Upper lobe of left lung (tissue), 4 donors: ENCODE data around the gene AGPAT4.

Source experiments
- EP300 ChIP-seq, 4 donors: sonication (generic); formaldehyde crosslinking; IDR thresholded peaks; one replicate each; pipeline ENCODE4 v1.5.1; 2017; ENCODE audit warnings: antibody characterized with exemption in 4 of 4, control low read depth in 2 of 4
- POLR2A ChIP-seq, 4 donors: fragments of 450-650 bp; IDR thresholded peaks; one replicate each; pipeline ENCODE4 v1.5.1; 2016 to 2017; ENCODE audit warnings: antibody characterized with exemption in 4 of 4, mild to moderate bottlenecking in 2 of 4
- POLR2AphosphoS5 ChIP-seq, 2 donors: sonication (generic); formaldehyde crosslinking; IDR thresholded peaks; one replicate each; pipeline ENCODE4 v1.5.1; 2017; ENCODE audit warnings: antibody characterized with exemption in 2 of 2
- TF ChIP-seq, protein P1 (sequence below), 6 experiments: fragments of 450-650 bp in 4 of 6; fragments of 200-600 bp in 2 of 6; sonication (generic) in 2 of 6; IDR thresholded peaks; one replicate each; pipeline ENCODE4 v1.5.1; 2016 to 2019; ENCODE audit warnings: antibody characterized with exemption in 6 of 6

DNA sequence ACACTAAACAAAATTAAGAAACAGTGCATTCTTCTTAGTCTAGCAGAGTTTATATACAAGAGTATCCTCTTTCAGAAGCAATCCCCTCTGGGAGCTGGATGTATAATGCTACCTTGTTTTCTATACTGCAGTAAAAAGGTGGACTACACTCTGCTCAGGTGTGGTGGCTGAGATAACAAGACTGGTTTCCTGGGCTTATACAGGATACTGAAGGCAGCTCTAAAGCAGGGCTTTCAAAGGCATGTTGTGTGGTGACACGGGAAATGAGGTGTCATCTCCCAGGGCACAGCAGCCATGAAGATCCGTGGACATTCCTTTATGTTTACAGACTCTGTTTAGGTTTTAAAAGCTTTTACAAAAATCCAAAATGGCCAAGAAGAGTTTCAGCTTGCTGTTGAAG, 145.6 kb downstream of the AGPAT4 start:
- TF ChIP-seq POLR2A (IDR thresholded peaks at IDR 0.05), result no peak
- TF ChIP-seq, protein P1, sequence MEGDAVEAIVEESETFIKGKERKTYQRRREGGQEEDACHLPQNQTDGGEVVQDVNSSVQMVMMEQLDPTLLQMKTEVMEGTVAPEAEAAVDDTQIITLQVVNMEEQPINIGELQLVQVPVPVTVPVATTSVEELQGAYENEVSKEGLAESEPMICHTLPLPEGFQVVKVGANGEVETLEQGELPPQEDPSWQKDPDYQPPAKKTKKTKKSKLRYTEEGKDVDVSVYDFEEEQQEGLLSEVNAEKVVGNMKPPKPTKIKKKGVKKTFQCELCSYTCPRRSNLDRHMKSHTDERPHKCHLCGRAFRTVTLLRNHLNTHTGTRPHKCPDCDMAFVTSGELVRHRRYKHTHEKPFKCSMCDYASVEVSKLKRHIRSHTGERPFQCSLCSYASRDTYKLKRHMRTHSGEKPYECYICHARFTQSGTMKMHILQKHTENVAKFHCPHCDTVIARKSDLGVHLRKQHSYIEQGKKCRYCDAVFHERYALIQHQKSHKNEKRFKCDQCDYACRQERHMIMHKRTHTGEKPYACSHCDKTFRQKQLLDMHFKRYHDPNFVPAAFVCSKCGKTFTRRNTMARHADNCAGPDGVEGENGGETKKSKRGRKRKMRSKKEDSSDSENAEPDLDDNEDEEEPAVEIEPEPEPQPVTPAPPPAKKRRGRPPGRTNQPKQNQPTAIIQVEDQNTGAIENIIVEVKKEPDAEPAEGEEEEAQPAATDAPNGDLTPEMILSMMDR (IDR thresholded peaks at IDR 0.05), result no peak
- TF ChIP-seq POLR2AphosphoS5 (IDR thresholded peaks at IDR 0.05), result no peak
- TF ChIP-seq EP300 (IDR thresholded peaks at IDR 0.05), result no peak
